Measurements from ENCODE around the gene KIFC3.

The KIFC3 gene

DNA sequence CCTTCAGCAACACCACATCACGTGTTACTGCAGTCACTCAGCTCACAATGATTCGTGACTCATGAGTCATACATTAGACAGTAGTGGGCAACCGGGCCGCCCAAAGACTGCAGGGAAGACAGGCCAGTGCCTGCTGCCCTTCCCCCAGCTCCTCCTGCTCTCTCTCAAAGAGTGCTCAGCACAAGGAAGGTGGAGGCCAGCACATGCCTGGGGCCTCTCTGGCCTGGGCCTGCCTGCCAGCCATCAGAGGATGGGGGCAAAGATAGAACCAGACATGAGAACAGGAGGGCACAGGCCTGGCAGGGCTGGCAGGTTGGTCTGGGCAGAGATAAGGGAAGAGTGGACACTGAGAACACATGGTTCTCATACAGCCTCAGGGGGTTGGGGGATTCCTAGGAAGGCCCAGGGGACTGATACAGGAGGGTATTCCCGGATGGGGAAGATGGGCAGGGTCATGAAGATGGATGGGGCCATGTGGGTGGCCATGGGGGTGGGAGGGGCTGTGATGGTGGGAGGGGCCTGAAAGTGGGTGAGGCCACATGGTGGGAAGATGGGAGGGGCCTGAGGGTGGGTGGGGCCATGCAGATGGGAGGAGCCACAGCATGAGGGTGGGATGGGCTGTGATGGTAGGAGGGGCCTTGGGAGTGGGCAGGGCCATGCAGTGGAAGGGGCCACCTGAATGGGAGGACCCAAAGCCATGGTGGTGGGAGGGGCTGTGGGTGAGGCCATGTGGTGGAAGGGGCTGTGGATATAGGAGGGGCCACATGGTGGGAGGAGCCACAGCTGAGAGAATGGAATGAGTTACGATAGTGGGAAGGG lies 37.7 kb downstream of the KIFC3 start:
- ChIA-PET CTCF (no interaction called here), POLR2A (interaction anchor here (0.6 kb wide), 1 partner anchor 47 kb away, joined by 3 read pairs; no protein-coding TSS in a partner anchor)
- H3K27me3 ChIP-seq (replicated peaks in 2 of 5; ENCODE audit: control insufficient read depth in 4 of 5, insufficient read depth in 5 of 5, low read length in 4 of 5), result no peaks in the 10 kb centered on the region
- H3K36me3 ChIP-seq (ENCODE audit: control insufficient read depth in 4 of 4, insufficient read depth in 4 of 4, low read length in 3 of 4), result peaks cover 0 to 39% (median 10%) of the 10 kb centered on the region in 4 experiments
- H3K4me3 ChIP-seq (ENCODE audit: control insufficient read depth in 1 of 7, extremely low read depth in 1 of 7, insufficient read depth in 4 of 7, low read depth in 2 of 7, low read length in 6 of 7), result no peak overlapping the region
- peaks cover 0 to 2% (median 0%) of the 10 kb centered on the region in 4 experiments for H3K4me1 ChIP-seq (ENCODE audit: control extremely low read depth in 1 of 4, control insufficient read depth in 4 of 4, insufficient read depth in 4 of 4, low read length in 3 of 4)
- WGBS (ENCODE audit: insufficient coverage), result 95% methylated on average over 5 of the region's 6 CpGs
- no peak overlapping the region for H3K27ac ChIP-seq (ENCODE audit: insufficient read depth in 1 of 2, low read depth in 1 of 2, low read length in 2 of 2, poor library complexity in 1 of 2, severe bottlenecking in 2 of 2)
- DNase-seq, result peak; percentile 61 to 78 (median 69)
- no peaks in the 10 kb centered on the region for H3K9me3 ChIP-seq (ENCODE audit: control extremely low read depth in 1 of 5, control insufficient read depth in 4 of 5, insufficient read depth in 2 of 5, low read depth in 1 of 5, low read length in 4 of 5)

GRCh38 chr16:57764006-57764340 lies 38.3 kb downstream of the KIFC3 start:
- 88% methylated on average over 1 of the region's 9 CpGs for WGBS (ENCODE audit: insufficient coverage)
- DNase-seq, result no peak
- peaks cover 0 to 2% (median 0%) of the 10 kb centered on the region in 4 experiments for H3K4me1 ChIP-seq (ENCODE audit: control extremely low read depth in 1 of 4, control insufficient read depth in 4 of 4, insufficient read depth in 4 of 4, low read length in 3 of 4)
- H3K9me3 ChIP-seq (ENCODE audit: control extremely low read depth in 1 of 5, control insufficient read depth in 4 of 5, insufficient read depth in 2 of 5, low read depth in 1 of 5, low read length in 4 of 5), result no peaks in the 10 kb centered on the region
- H3K36me3 ChIP-seq (ENCODE audit: control insufficient read depth in 4 of 4, insufficient read depth in 4 of 4, low read length in 3 of 4), result peaks cover 0 to 42% (median 9%) of the 10 kb centered on the region in 4 experiments
- no peaks in the 10 kb centered on the region for H3K27me3 ChIP-seq (replicated peaks in 2 of 5; ENCODE audit: control insufficient read depth in 4 of 5, insufficient read depth in 5 of 5, low read length in 4 of 5)
- ChIA-PET CTCF (no interaction called here), POLR2A (interaction anchor here (0.6 kb wide), 1 partner anchor 47 kb away, joined by 3 read pairs; no protein-coding TSS in a partner anchor)
- no peak overlapping the region for H3K4me3 ChIP-seq (ENCODE audit: control insufficient read depth in 1 of 7, extremely low read depth in 1 of 7, insufficient read depth in 4 of 7, low read depth in 2 of 7, low read length in 6 of 7)
- no peak overlapping the region for H3K27ac ChIP-seq (ENCODE audit: insufficient read depth in 1 of 2, low read depth in 1 of 2, low read length in 2 of 2, poor library complexity in 1 of 2, severe bottlenecking in 2 of 2)

GRCh38 chr16:57763285-57764005 lies 38.8 kb downstream of the KIFC3 start:
- H3K4me3 ChIP-seq (ENCODE audit: control insufficient read depth in 1 of 7, extremely low read depth in 1 of 7, insufficient read depth in 4 of 7, low read depth in 2 of 7, low read length in 6 of 7), result no peak overlapping the region
- 90% methylated on average over 12 of the region's 14 CpGs for WGBS (ENCODE audit: insufficient coverage)
- no peak for DNase-seq
- H3K36me3 ChIP-seq (ENCODE audit: control insufficient read depth in 4 of 4, insufficient read depth in 4 of 4, low read length in 3 of 4), result peaks cover 0 to 47% (median 10%) of the 10 kb centered on the region in 4 experiments
- CTCF ChIA-PET, result interaction anchor here (1.3 to 2.0 kb wide), 2 partner anchors 31 to 116 kb away, joined by 3 to 7 read pairs; no protein-coding TSS in a partner anchor
- H3K9me3 ChIP-seq (ENCODE audit: control extremely low read depth in 1 of 5, control insufficient read depth in 4 of 5, insufficient read depth in 2 of 5, low read depth in 1 of 5, low read length in 4 of 5), result no peaks in the 10 kb centered on the region
- H3K27me3 ChIP-seq (replicated peaks in 2 of 5; ENCODE audit: control insufficient read depth in 4 of 5, insufficient read depth in 5 of 5, low read length in 4 of 5), result no peaks in the 10 kb centered on the region
- H3K27ac ChIP-seq (ENCODE audit: insufficient read depth in 1 of 2, low read depth in 1 of 2, low read length in 2 of 2, poor library complexity in 1 of 2, severe bottlenecking in 2 of 2), result no peak overlapping the region
- POLR2A ChIA-PET, result interaction anchor here (0.6 kb wide), 1 partner anchor 46 kb away, joined by 3 read pairs; no protein-coding TSS in a partner anchor
- H3K4me1 ChIP-seq (ENCODE audit: control extremely low read depth in 1 of 4, control insufficient read depth in 4 of 4, insufficient read depth in 4 of 4, low read length in 3 of 4), result peaks cover 0 to 2% (median 0%) of the 10 kb centered on the region in 4 experiments

DNA sequence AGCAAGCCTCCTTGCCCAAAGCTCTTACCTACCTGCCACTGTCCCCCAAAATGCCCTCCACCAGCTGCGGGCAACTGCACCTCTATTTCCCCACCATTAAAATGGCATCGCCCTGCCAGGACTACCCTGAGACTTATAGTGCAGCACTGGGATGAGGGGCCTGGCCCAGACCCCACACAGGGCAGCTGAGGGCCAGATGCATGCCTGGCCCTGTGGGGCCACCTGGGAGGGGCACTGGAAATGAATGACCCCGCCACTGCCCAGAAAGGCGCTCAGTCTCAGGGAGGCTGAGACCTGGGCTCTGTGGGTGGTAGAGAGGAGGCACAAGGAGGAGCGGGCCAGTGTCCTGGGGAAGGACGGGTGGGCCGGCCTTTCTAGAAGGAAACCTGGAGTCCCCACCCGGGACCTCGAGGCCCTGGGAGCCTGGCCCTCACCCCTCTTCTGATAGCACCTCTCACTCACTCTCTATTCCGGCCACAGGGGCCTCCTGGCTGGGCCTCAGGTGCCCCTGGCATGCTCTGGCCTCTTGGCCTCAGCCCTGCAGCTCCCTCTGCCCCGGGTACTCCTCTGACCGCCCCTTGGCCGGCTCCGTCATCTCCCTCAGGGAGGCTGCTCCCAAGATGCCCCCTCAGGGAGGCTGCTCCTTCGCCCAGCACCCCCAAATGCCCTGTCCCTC lies 39.8 kb downstream of the KIFC3 start:
- peaks cover 0 to 4% (median 0%) of the 10 kb centered on the region in 4 experiments for H3K4me1 ChIP-seq (ENCODE audit: control extremely low read depth in 1 of 4, control insufficient read depth in 4 of 4, insufficient read depth in 4 of 4, low read length in 3 of 4)
- no peak overlapping the region for H3K27ac ChIP-seq (ENCODE audit: insufficient read depth in 1 of 2, low read depth in 1 of 2, low read length in 2 of 2, poor library complexity in 1 of 2, severe bottlenecking in 2 of 2)
- POLR2A ChIA-PET, result no interaction called here
- no peak overlapping the region for H3K4me3 ChIP-seq (ENCODE audit: control insufficient read depth in 1 of 7, extremely low read depth in 1 of 7, insufficient read depth in 4 of 7, low read depth in 2 of 7, low read length in 6 of 7)
- no peaks in the 10 kb centered on the region for H3K27me3 ChIP-seq (replicated peaks in 2 of 5; ENCODE audit: control insufficient read depth in 4 of 5, insufficient read depth in 5 of 5, low read length in 4 of 5)
- H3K9me3 ChIP-seq (ENCODE audit: control extremely low read depth in 1 of 5, control insufficient read depth in 4 of 5, insufficient read depth in 2 of 5, low read depth in 1 of 5, low read length in 4 of 5), result no peaks in the 10 kb centered on the region
- CTCF ChIA-PET, result interaction anchor here (1.3 to 2.0 kb wide), 5 partner anchors 11 to 117 kb away, joined by 3 to 7 read pairs (median 5); no protein-coding TSS in a partner anchor
- no peak for DNase-seq
- H3K36me3 ChIP-seq (ENCODE audit: control insufficient read depth in 4 of 4, insufficient read depth in 4 of 4, low read length in 3 of 4), result peaks cover 0 to 54% (median 17%) of the 10 kb centered on the region in 4 experiments
- 86% methylated on average over 12 of the region's 15 CpGs for WGBS (ENCODE audit: insufficient coverage)

GRCh38 chr16:57761957-57762356 lies 40.3 kb downstream of the KIFC3 start:
- Histone ChIP-seq H3K4me1 (ENCODE audit: control extremely low read depth in 1 of 4, control insufficient read depth in 4 of 4, insufficient read depth in 4 of 4, low read length in 3 of 4) (peaks cover 0 to 7% (median 0%) of the 10 kb centered on the region in 4 experiments), H3K4me3 (ENCODE audit: control insufficient read depth in 1 of 7, extremely low read depth in 1 of 7, insufficient read depth in 4 of 7, low read depth in 2 of 7, low read length in 6 of 7) (no peak overlapping the region), H3K9me3 (ENCODE audit: control extremely low read depth in 1 of 5, control insufficient read depth in 4 of 5, insufficient read depth in 2 of 5, low read depth in 1 of 5, low read length in 4 of 5) (no peaks in the 10 kb centered on the region), H3K27ac (ENCODE audit: insufficient read depth in 1 of 2, low read depth in 1 of 2, low read length in 2 of 2, poor library complexity in 1 of 2, severe bottlenecking in 2 of 2) (no peak overlapping the region), H3K27me3 (replicated peaks in 2 of 5; ENCODE audit: control insufficient read depth in 4 of 5, insufficient read depth in 5 of 5, low read length in 4 of 5) (no peaks in the 10 kb centered on the region), H3K36me3 (ENCODE audit: control insufficient read depth in 4 of 4, insufficient read depth in 4 of 4, low read length in 3 of 4) (peaks cover 0 to 56% (median 18%) of the 10 kb centered on the region in 4 experiments)
- no peak for DNase-seq
- POLR2A ChIA-PET, result no interaction called here
- 98% methylated on average over 12 of the region's 12 CpGs for whole genome bisulfite sequencing (ENCODE audit: insufficient coverage)
- CTCF ChIA-PET, result interaction anchor here (1.3 to 2.0 kb wide), 6 partner anchors 11 to 239 kb away, joined by 3 to 7 read pairs (median 4); partner anchors contain the start of gene USB1

DNA sequence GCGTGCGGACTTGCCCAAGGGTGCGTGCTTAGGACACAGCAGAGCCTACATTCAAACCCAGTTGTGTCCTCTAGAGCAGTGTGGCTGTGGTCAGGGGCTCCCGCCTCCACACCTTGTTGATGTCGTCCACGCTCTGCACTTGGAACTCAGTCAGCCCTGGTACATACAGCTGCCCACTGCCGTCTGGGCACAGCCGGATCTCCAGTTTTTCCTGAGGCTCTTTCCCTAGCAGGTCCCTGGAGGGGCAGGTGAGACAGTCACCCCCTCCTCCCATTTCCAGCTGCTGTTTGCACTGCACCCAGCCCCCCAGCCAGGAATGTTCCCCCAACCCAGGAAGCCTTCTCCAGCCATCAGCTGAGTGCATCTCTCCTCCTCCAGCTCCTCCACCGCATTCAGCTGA lies 41.0 kb downstream of the KIFC3 start:
- CTCF ChIA-PET, result interaction anchor here (1.4 to 1.5 kb wide), 4 partner anchors 12 to 240 kb away, joined by 3 to 7 read pairs (median 4); partner anchors contain the start of gene USB1
- Histone ChIP-seq H3K4me1 (ENCODE audit: control extremely low read depth in 1 of 4, control insufficient read depth in 4 of 4, insufficient read depth in 4 of 4, low read length in 3 of 4) (peaks cover 0 to 7% (median 0%) of the 10 kb centered on the region in 4 experiments), H3K27me3 (replicated peaks in 2 of 5; ENCODE audit: control insufficient read depth in 4 of 5, insufficient read depth in 5 of 5, low read length in 4 of 5) (no peaks in the 10 kb centered on the region), H3K36me3 (ENCODE audit: control insufficient read depth in 4 of 4, insufficient read depth in 4 of 4, low read length in 3 of 4) (peaks cover 0 to 56% (median 21%) of the 10 kb centered on the region in 4 experiments), H3K4me3 (ENCODE audit: control insufficient read depth in 1 of 7, extremely low read depth in 1 of 7, insufficient read depth in 4 of 7, low read depth in 2 of 7, low read length in 6 of 7) (no peak overlapping the region), H3K27ac (ENCODE audit: insufficient read depth in 1 of 2, low read depth in 1 of 2, low read length in 2 of 2, poor library complexity in 1 of 2, severe bottlenecking in 2 of 2) (no peak overlapping the region), H3K9me3 (ENCODE audit: control extremely low read depth in 1 of 5, control insufficient read depth in 4 of 5, insufficient read depth in 2 of 5, low read depth in 1 of 5, low read length in 4 of 5) (no peaks in the 10 kb centered on the region)
- 80% methylated on average over 4 of the region's 9 CpGs for WGBS (ENCODE audit: insufficient coverage)
- POLR2A ChIA-PET, result no interaction called here
- DNase-seq, result no peak
